Inferior parietal cortex (tissue), 1 donor: ENCODE data around the gene PMPCA.

Source experiments
- DNase-seq: peaks from one replicate; pipeline ENCODE4 v3.0.0-alpha.2; 2016; ENCODE audit errors: extremely low spot score

PMPCA gene

DNA sequence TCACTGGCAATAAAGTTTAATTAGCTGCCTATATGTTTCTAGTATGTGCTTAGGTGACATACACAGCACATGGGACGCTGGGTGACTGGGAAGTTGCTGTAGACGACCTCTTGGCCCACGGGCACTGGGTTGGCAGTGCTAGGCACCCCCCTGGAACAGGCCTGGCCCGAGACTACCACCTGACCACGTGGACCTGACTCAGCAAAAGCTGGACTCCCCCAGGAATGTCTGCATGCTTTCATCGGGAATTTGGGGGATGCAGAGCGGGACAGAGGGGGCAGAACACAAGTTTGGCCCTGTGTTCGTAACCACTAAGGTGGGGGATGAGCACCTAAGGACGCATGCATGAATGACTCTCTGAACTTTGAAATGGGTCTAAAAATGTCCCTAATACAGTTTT lies 45.8 kb downstream of the PMPCA start:
- DNase-seq = no peak

DNA sequence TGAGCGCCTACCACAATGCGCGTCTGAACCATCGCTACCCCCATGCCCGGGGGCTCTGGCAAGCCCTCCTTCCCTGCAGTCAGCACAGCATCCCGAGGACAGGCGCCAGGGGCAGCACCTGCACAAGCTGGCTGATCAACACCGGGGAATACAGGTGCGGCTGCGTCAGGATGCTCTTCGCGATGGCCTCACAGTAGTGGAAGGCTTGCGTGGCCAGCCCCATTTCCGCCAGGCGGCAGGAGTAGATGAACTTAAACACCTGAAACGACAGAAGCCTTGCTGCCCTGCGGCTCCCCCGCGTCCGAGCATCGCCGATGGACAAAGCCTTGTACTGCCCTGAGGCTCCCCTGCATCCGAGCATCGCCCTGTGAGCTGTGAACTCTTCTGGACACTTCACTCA lies 46.9 kb downstream of the PMPCA start:
- DNase-seq = no peak

DNA sequence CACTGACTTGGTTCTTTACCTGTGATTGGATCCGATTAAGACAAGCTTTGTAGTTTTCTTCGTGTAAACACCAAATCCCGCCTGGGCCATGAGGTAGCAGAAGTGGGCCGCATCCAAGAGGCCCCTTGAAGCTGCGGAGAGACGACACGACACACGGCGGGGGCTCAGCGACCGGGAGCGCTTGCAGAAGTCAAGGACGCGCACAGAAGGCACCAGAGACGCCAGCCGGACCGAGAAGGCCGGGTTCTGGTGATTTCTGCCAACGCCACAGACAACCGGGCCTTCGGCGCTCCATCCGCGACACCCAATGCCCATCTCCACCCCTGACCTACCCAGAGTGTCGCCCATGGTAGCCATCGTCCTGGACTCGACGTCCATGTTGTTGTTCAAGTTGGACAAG lies 49.0 kb downstream of the PMPCA start:
- no peak for DNase-seq

DNA sequence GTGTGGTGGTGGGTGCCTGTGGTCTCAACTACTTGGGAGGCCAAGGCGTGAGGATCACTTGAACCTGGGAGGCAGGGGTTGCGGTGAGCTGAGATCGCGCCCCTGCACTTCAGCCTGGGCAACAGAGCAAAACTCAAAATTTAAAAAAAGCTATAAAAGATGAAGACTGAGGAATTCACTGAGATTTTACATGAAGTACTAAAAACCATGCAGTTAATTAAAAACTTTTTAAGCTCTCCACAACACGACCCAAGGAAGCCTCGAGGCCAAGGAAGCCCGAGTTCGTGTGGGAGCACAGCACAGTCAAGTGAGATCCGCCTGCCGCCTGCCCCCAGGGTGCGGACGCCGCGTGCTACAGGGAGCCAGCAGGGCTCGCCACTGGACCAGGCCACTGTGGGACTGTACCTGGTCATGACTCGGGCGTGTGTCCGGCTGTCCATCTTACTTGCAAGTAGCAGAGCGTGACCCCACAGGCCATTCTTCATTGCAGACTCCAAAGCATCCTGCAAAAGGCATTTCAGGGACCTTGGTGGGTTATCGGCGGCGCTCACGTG lies 50.4 kb downstream of the PMPCA start:
- DNase-seq = no peak

DNA sequence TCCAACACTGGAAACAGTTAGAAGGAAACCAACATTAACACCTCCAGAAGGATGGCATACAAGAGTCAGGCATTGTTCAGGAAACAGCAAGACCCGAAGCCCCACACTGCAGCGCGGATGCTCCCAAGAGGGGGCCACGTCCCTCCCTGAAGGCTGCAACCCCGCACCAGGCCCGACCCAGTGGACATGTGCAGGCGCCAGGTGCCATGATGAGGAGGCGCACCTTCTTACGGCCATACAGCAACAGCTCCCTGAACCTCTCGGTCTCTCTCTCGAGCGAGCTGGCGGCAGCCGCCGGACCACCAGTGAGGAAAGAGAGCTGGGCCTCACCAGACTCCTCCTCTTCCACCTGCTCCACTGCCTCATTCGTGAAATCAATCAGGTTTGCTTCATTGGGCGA lies 52.2 kb downstream of the PMPCA start:
- no peak for DNase-seq

DNA sequence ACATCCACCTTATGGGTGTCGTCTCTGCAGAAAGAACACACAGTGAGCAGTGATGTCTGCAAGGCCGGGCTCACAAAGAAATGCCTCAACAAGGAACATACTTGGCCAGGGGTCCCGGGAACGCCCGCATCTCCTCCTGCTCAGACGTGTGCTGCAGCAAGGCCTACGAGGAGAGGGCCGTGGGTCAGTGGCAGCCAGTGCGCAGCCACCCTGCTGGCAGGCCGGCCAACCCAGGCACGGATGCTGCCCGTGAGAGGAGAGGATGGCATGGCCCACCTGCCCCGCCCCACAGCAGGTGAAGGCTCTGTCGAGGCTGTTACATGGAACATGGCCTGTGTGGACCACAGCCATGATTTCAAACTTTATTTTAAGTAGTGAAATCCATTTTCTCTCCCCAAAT lies 53.1 kb downstream of the PMPCA start:
- DNase-seq = no peak

DNA sequence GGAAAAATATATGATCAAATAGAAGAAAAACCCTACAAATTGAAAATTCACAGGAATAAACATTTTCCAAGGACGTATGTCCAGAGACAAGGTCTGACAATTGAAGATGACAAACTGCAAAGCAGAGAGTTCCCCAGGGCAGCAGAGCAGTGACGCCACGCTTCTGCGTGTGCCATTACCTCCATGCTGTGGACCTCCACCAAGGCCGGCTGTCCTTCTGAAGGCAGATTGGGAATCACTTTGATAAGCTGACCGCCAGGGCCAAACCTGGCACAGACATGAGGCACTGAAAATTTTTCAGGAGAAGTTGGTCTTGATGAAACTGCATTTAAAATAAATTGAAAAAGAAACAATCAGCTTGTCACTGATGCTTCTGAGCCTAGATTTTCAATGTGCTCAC lies 53.8 kb downstream of the PMPCA start:
- no peak for DNase-seq

DNA sequence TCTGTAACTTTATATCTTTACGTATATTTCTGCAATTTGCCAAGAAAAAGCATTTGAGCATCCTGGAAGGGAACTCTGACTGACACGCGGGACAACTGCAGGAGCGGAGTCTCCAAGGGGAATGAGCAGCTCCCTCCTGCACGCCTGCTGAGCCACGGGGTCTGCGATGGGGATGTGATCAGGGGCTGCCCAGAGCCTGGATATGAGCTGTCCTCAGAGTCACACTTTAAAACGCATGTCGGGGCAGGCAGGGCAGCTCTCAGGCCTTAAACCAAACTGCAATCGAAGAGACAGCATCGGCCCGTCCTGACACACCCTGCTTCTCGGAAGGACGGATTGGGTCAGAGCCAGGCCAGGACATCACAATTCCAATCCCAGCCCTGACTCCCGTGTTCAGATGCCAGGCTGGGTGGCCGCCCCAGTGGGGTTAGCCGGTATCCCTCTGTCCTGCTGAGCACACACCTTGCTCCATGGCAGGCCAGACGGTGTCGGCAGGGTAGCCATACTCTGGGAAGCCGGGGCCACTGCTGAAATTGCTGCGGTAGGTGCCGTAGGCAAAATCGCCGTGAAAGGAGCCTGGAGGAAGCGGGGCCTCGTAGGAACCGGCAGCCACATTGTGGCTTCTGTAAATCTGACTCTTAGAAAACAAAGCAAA lies 55.2 kb downstream of the PMPCA start:
- no peak for DNase-seq

DNA sequence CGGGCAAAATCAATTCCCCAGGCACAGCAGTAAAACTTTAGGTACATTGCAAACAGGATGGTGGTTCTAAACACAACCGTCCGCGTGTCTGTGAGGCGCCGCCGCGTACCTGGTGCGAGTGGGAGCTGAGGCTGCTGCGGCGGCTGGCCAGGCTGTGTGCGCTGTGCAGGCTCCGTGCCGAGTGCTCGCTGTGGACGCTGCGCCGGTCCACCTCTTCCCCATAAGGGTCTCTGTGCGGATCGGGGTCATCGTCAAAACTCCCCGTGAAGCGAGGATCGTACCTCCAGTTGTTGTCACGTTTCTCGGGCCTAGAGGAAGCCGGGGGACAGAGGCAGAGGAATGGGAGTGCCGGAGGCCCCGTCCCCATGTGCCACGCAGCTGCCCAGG lies 55.7 kb downstream of the PMPCA start:
- DNase-seq = no peak

DNA sequence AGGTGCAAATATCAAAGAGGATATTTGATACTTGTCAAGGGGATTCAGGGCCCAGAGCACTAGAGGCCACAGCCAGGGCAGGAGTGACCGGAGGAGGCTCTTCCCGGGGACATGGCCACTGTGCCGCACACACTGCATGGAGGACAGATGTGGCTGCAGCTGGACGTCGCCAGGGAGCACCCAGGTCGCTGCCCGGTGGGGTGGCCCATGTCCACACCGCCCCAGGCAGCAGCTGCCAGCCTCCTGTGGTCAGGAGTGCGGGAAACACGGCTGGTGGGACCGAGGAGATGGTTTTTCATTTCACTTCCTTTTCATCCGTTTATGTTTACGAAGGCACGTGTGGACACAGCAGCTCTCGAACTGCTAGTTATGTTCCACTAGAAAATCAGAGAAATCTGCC lies 57.3 kb downstream of the PMPCA start:
- DNase-seq = no peak

DNA sequence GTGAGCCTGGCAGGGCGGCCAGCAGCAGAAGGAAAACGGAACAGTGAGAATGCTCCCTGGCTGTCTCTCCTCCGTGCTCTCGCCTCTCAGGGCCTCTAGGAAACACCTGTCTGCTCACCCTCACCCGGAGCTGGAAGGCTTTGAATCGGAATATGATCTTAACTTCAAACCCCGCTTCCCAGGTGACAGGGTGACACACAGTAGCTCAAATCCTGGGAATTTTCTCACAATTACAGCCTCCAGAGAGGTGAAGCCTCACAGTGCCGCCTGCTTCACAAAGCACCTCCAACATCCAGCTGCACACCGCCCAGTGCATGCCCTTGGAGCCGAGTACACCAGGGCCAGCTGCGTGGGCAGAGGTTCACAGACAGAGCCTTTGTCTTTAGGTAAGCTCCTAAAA lies 59.9 kb downstream of the PMPCA start:
- DNase-seq = no peak

DNA sequence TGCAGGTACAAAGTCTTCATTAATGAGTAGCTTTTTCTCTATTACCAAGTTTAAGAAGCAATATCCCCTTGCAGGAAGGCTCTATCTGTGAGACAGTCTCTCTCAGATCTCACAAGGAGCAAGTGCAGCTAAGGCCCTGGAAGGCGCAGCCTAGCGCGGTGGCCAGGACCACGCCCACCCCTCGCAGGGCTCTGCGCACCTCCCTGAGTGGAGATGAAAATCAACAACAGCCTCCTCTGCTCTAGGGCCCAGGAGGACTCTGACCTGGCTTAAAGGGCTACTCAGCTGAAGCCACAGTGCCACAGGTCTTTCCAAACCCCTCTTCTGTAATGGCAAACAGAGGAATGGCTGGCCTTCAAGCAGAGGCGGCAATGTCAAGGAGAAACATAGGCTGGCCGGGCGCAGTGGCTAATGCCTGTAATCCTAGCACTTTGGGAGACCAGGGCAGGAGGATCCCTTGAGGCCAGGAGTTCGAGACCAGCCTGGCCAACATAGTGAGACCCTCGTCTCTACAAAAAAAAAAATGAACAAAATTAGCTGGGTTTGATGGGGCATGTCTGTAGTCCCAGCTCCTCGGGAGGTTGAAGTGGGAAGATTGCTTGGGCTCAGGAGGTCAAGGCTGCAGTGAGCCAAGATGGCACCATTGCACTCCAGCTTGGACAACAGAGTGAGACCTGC lies 60.5 kb downstream of the PMPCA start:
- DNase-seq = no peak

DNA sequence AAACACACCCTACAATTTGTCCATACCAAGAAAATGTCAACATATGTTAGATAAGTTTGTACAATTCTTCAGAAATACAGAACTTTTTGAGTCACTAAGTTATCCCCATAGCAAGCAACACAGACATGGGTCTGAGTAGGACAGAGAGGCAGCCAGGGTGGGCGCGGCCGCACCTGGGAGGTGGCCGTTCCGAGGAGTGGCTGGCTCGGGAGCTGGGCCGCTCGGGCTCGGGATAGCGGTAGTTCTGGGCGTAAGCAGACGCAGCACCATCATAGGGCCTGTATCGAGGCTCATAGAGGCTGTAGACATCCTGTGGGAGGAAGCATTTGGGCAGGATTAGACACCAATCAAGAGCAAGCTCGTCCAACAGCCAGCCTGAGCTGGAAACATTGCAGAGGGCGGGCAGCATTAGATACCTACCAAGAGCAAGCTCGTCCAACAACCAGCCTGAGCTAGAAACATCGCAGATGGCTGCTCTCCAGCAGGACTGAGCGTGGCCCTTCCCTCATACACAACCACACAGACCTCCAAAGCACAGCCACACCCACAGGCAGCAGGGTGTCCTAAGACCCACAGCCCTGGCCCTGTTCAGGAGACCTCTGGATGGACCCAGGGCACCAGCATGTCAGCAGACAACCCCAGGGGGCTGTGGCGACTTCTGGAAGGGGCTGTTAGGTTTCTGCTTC lies 61.5 kb downstream of the PMPCA start:
- DNase-seq = no peak

DNA sequence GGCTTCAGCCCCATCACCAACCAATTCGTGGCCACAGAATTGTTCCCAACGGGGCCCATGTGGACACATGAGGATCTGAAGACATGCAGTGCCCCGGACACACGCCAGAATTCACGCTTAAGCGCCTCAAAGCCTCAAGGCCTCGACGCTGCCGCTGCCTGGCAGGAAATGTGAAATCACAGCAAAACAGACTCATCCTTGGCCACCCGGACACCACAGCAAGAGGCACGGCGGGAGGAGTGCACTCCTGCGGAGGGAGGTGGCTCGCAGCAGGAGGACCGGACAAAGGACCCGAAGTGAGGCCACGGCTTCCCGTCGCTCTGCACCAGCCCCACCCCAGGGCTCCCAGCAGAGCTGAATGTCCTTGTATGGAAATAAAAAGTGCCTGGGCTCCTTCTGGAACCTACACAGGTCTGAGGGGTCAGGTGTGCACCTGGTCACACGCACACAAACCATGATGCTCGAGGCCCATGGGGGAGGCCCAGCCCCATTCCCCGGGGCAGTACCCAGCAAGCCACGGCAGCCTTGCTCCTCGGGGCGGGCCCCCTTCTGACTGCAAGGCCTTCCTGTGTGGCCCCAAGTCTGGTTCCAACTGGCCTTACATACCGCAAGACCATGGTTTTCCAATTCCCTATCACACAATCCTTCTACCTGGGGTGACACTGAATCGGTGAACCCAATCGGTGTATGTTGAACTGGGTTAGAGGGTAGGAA lies 62.3 kb downstream of the PMPCA start:
- DNase-seq = no peak

DNA sequence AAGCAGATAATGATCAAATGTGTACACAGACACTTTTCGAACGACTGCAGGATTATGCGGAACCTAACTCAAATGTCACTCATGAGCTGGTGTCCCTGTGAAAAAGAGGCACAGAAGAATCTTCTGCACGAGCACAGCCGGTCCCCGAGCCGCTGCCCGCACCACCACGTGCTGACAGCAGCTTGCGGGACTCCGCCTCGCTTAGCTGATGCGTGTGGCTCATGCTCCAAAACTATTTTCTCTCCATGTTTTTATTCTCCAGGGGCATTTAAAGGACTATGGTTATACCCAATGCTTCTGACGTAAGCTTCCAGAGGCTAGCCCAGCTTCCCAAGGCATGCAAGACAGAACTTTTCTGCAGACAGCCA lies 62.9 kb downstream of the PMPCA start:
- DNase-seq = no peak
